Measurements from ENCODE around the gene ETDA.
"Not testable (repeated sequence)": the region's sequence is repeated elsewhere in the genome, so short reads cannot be mapped to it uniquely, and the experiment has no call there.

Gene ETDA

DNA sequence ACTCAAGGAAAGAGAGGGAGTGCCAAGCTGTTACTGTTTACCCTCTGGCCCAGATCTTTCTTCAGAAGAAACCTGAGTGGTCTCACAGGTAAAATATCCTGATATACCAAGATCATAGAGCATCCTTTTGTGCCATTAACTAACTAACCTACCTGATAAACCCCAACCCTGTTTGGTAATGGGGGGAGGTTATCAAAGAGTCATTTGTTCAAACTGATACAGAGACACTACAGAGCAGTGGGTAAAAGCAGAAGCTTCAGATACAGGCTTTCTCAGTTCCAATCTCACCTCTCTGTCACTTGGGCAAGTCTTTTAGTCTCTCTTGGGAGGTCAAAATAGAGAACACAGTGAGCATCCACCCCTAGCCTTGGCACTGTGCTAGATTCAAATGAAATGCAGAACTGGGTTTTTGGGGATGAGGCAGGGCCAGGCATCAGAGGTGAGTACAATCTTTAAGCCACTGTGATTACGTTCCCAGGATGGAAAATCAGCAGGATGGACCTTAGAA lies at the start of gene ETDA:
ETDA (plus strand) TSS at position 51 of the 508 bp plus-strand sequence. CDS start 1,216 bp downstream, outside the sequence.
- H3K27ac Mint-ChIP-seq, H3K36me3 Mint-ChIP-seq, H3K4me1 Mint-ChIP-seq, H3K9me3 Mint-ChIP-seq, H3K27me3 Mint-ChIP-seq, H3K4me3 Mint-ChIP-seq: not testable (repeated sequence)

DNA sequence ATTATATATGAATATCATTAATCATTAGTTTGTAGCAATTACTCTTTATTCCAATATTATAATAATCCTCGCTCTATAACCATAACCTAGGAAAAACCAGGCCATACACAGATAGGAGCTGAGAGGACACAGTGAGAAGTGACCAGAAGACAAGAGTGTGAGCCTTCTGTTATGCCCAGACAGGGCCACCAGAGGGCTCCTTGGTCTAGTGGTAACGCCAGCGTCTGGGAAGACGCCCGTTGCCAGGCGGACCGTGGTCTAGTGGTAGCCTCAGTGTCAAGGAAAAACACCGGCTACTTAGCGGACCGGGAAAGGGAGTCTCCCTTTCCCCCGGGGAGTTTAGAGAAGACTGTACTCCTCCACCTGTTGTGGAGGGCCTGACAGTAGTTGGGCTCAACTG lies 45.4 kb upstream of the ETDA start:
- H3K36me3 Mint-ChIP-seq = not testable (repeated sequence)

DNA sequence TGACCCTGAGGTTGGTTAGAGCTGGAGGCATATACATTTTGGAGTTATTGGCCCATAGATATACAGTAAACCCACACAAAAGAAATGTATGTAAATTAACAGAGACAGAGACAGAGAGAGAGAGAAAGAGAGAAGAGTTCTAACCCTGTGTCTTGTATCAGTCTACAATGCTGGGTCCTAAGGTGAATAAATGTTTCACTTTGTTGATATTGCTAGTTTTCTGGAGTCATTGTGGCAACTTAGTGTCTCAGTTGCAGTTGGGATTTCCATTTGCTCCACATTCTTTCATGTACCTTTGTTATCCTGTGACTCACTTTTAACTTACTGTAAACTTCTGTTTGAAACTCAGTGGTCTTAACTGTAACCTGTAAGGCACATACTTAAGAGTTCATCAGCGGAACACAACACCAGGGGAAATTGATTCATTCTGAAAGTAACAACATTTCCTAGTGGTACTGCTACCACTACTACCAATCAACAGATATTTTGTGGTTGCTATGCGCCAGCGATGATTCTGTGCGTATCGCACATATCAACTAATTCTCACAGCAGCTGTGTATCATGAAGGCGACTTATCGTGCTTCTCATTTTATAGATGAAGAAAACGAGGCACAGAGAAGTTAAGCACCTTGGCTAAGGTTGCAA lies 38.5 kb upstream of the ETDA start:
- H3K9me3 Mint-ChIP-seq = no peaks in the 10 kb centered on the region

More for the DNA sequence above, 45.4 kb upstream of the ETDA start:
- H3K27ac Mint-ChIP-seq, H3K4me3 Mint-ChIP-seq, H3K27me3 Mint-ChIP-seq, H3K4me1 Mint-ChIP-seq, H3K9me3 Mint-ChIP-seq: not testable (repeated sequence)

DNA sequence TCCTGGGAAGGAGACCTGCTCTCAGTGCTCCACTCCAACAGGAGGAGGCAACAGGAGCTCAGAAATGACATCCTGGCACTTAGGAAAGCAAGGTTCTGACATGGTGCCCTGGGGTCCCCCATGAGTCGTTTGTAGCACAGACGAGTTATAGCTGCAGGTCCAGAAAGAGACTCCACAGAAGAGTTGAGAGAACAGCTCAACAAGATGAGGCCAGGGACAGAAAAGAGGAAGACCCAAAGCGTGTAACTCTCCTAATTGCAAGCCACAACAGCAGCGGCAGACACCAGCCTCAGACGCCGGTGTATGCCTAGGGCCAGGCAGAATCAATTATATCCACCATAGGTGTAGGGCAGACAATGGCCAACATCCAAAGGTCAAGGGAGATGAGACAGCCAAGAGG lies 5.9 kb upstream of the ETDA start:
- H3K27ac Mint-ChIP-seq, H3K4me1 Mint-ChIP-seq, H3K27me3 Mint-ChIP-seq, H3K4me3 Mint-ChIP-seq, H3K36me3 Mint-ChIP-seq, H3K9me3 Mint-ChIP-seq: not testable (repeated sequence)

More for the DNA sequence above, 38.5 kb upstream of the ETDA start:
- Mint-ChIP-seq H3K27me3 (no peaks in the 10 kb centered on the region), H3K4me3 (no peak overlapping the region), H3K4me1 (peaks cover 13% of the 10 kb centered on the region), H3K27ac (peak overlapping the region; percentile 12), H3K36me3 (no peaks in the 10 kb centered on the region)

DNA sequence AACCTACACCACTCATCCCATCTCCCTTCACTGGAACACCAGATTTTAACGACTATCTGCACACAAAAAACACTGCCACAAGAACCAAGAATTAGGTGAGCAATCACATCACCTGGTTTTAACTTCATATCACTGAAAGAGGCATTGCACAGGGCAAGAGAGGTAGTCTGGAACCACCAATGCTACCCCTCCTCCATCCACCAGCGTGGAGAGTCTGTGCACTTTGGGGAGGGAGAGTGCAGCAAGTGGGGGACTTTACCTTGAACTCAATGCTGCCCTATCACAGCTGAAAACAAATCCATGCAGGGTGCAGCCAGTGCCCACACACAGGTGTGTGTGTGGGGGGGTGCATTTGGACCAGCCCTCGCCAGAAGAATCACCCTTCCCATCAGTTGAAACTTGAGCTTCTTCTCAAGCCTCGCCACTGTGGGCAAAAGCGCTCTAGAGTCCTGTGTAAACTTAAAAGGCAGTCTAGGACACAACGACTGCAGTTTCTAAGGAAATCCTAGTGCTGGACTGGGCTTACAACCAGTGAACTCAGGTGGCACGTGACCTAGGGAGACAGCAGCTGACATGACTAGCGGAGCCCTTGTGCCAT lies 4.3 kb downstream of the ETDA start:
- not testable (repeated sequence) for H3K9me3 Mint-ChIP-seq, H3K36me3 Mint-ChIP-seq, H3K27me3 Mint-ChIP-seq, H3K4me1 Mint-ChIP-seq, H3K4me3 Mint-ChIP-seq, H3K27ac Mint-ChIP-seq

DNA sequence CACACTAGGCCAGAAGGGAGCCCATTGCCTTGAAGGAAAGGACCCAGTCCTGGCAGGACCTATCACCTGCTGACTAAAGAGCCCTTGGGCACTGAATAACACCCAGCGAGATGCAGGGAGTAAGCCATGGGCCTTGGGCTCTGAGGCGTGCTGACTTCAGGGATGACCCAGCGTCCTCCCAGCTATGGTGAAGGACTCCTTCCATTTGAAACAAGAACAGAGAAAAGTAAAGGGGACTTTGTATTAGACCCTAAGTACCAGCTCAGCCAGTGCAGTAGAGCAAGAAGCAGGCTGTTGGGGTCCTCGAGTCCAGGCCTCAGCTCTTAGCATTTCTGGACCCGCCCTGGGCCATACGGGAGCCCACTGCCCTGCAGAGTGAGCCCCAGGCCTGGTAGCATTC lies 5.1 kb downstream of the ETDA start:
- no peak overlapping the region for H3K4me3 Mint-ChIP-seq
- no peaks in the 10 kb centered on the region for H3K4me1 Mint-ChIP-seq
- no peaks in the 10 kb centered on the region for H3K36me3 Mint-ChIP-seq
- H3K27ac Mint-ChIP-seq = no peak overlapping the region
- no peaks in the 10 kb centered on the region for H3K27me3 Mint-ChIP-seq
- no peaks in the 10 kb centered on the region for H3K9me3 Mint-ChIP-seq

DNA sequence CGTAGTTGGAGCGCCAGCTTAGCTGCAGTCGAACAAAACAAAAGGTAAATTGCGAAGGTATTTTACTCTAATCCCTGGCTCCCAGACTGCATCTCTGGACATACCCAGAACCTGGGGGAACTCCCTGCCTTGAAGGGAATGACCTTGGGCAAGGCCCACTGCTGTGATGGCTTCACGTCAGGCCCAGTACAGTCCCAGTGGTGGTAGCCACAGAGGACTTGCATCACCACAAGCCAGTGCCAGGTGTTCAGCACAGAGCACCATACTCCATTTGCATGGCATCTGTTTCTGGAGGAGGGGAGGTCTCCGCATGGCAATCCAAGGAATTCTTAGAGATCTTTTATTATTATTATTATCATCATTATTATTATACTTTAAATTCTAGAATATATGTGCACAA lies 5.6 kb downstream of the ETDA start:
- H3K27me3 Mint-ChIP-seq = no peaks in the 10 kb centered on the region
- no peaks in the 10 kb centered on the region for H3K4me1 Mint-ChIP-seq
- no peak overlapping the region for H3K4me3 Mint-ChIP-seq
- H3K9me3 Mint-ChIP-seq = no peaks in the 10 kb centered on the region
- no peak overlapping the region for H3K27ac Mint-ChIP-seq
- no peaks in the 10 kb centered on the region for H3K36me3 Mint-ChIP-seq

DNA sequence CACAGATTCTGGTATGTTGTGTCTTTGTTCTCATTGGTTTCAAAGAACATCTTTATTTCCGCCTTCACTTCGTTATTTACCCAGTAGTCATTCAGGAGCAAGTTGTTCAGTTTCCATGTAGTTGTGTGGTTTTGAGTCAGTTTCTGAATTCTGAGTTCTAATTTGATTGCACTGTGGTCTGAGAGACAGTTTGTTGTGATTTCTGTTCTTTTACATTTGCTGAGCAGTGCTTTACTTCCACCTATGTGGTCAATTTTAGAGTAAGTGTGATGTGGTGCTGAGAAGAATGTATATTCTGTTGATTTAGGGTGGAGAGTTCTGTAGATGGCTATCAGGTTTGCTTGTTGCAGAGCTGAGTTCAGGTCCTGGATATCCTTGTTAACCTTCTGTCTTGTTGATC lies 9.1 kb downstream of the ETDA start:
- not testable (repeated sequence) for H3K27me3 Mint-ChIP-seq, H3K4me1 Mint-ChIP-seq, H3K36me3 Mint-ChIP-seq, H3K27ac Mint-ChIP-seq, H3K4me3 Mint-ChIP-seq, H3K9me3 Mint-ChIP-seq

DNA sequence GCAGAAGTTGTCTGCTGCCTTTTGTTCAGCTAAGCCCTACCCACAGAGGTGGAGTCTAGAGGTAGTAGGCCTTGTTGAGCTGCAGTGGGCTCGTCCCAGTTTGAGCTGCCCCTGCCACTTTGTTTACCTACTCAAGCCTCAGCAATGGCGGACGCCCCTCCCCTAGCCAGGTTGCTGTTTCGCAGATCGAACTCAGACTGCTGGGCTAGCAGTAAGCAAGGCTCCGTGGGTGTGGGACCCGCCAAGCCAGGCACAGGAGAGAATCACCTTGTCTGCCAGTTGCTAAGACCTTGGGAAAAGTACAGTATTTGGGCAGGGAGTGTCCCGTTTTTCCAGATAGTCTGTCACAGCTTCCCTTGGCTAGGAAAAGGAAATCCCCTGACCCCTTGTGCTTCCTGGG lies 11.5 kb downstream of the ETDA start:
- H3K9me3 Mint-ChIP-seq, H3K4me3 Mint-ChIP-seq, H3K36me3 Mint-ChIP-seq, H3K27ac Mint-ChIP-seq, H3K27me3 Mint-ChIP-seq, H3K4me1 Mint-ChIP-seq: not testable (repeated sequence)

DNA sequence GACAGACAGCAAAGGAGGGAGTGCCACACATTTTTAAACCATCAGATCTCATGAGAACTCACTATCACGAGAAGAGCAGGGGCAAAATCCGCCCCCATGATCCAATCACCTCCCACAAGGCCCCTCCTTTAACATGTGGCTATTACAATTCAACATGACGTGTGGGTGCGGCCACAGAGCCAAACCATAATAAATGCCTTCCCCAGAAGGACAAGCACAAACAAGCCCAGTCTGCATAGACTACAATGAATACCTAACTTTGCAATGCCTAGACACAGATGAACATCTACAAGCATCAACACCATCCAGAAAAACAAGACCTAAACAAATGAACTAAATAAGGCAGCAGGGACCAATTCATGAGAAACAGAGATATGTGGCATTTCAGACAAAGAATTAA lies 12.3 kb downstream of the ETDA start:
- H3K4me1 Mint-ChIP-seq = no peaks in the 10 kb centered on the region
- H3K4me3 Mint-ChIP-seq = no peak overlapping the region
- H3K27me3 Mint-ChIP-seq = peaks cover 1% of the 10 kb centered on the region
- peaks cover 10% of the 10 kb centered on the region for H3K9me3 Mint-ChIP-seq
- no peak overlapping the region for H3K27ac Mint-ChIP-seq
- H3K36me3 Mint-ChIP-seq = no peaks in the 10 kb centered on the region

DNA sequence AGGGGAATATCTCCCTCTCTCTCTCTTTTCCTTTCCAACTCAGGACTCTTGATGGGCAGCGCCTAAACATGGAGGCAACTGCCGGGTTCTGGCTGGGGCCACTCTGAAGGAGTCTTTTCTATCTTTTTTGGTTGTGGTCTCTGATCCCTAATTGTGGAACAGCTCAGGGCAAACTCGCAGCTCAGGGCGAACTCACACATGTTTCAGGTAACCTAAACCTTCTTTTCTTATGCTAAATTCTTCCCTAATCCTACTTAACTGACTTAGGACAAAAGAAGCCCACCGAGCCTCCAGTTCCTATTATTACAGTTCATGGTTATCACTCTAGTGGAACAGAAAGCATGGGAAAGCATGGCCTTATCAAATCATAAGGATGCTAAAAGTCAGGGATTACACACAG lies 21.3 kb downstream of the ETDA start:
- Mint-ChIP-seq H3K4me1 (no peaks in the 10 kb centered on the region), H3K9me3 (peaks cover 5% of the 10 kb centered on the region), H3K4me3 (no peak overlapping the region), H3K27me3 (no peaks in the 10 kb centered on the region), H3K27ac (no peak overlapping the region), H3K36me3 (no peaks in the 10 kb centered on the region)

DNA sequence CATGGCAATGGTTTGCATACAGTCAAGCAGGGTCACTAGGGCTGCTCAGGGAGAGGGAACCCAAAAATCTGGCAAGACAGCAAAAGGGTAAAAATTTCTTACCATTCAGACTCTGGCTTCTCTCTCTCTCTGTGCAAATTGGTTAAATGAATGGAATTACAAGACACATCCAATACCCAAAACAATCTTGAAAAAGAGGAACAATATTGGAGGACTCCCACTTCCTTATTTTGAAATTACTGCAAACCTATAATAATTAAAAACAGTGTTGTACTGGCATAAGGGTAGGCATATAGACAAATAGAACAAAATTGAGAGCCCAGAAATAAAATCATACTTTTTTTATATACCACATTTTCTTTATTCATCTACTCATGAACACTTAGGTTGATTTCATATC lies 24.1 kb downstream of the ETDA start:
- no peaks in the 10 kb centered on the region for H3K9me3 Mint-ChIP-seq
- H3K27me3 Mint-ChIP-seq = no peaks in the 10 kb centered on the region
- H3K4me3 Mint-ChIP-seq = no peak overlapping the region
- H3K27ac Mint-ChIP-seq = no peak overlapping the region
- no peaks in the 10 kb centered on the region for H3K4me1 Mint-ChIP-seq
- H3K36me3 Mint-ChIP-seq = no peaks in the 10 kb centered on the region

DNA sequence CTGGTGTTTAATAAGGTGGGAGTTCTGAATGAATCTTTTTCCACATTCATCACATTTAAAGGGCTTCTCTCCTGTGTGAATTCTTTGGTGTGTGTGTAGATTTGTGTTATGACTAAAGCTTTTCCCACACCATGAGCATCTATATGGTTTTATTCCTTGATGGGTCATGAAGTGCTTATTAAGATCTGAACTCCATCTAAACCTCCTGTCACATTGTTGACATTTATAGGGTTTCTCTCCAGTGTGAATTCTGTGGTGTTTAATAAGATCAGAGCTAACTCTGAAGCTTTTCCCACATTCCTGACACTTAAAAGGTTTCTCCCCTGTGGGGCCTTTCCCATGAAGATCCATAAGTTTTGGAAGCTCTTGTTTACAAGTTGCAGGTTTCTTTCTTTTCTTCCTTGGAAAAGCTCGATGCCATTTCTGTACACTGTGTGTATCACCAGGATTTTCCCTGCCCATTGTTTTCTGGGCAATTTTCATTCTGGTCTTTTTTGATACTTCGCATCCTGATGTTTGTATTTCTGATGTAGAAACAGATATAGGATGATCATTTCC lies 35.5 kb downstream of the ETDA start:
- no peak overlapping the region for H3K4me3 Mint-ChIP-seq
- no peaks in the 10 kb centered on the region for H3K9me3 Mint-ChIP-seq
- no peaks in the 10 kb centered on the region for H3K4me1 Mint-ChIP-seq
- H3K27ac Mint-ChIP-seq = no peak overlapping the region
- peaks cover 28% of the 10 kb centered on the region for H3K36me3 Mint-ChIP-seq
- H3K27me3 Mint-ChIP-seq = no peaks in the 10 kb centered on the region

DNA sequence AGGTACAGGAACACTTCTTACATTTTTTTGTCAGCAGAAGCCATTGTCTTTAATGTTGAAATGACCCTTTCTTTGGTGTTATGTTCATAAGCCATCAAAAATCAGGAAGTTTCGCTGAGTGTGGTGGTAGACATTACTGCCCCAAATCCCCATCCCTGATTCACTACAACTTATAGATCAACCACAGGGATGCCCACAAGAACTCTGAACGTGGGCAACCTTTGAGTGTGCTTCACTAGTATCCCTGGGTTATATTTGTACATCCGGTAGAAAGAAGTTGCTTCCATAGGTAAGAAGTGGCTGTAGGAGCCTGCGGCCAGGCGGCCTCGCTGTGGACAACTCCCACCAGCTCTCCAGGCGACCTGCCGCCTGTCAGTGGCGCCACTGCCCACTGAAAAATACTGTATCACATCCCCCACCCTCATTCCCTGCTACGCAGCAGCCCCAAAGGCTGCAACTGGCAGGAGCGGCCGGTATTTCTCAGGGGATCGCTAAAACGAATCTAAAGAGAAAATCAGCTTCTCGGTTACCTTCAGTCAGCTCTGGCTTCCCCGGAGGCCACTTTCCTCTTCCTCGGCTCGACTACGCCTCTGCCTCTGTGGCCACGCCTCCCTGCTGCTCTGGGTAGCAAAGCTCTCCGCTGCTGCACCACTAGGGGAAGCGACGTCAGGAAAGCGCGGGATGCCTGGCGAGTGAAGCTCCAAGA lies 43.5 kb downstream of the ETDA start:
- Mint-ChIP-seq H3K36me3 (peaks cover 20% of the 10 kb centered on the region), H3K27me3 (no peaks in the 10 kb centered on the region), H3K27ac (peak overlapping the region; percentile 82), H3K9me3 (no peaks in the 10 kb centered on the region), H3K4me3 (peak overlapping the region; percentile 91), H3K4me1 (peaks cover 19% of the 10 kb centered on the region)

DNA sequence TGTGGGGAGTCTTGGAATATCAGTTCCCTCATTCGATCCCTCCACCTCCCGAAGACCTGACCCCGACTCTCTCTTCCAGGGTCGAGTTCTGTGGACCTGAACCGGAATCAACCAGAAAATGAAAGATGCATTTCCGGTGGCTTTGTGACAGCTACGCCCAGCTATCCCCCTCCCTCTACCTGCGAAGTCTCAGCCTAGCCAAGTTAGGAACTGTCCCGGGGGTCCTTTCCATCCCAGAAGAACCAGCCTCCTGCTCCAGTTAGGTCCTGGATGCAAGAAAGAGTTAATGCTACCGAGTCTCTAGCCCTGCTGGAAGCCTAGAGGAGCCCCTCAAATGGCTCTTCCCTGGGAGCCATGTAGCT lies 44.1 kb downstream of the ETDA start:
- Mint-ChIP-seq H3K27ac (peak overlapping the region; percentile 82), H3K27me3 (no peaks in the 10 kb centered on the region), H3K4me3 (peak overlapping the region; percentile 91), H3K4me1 (peaks cover 19% of the 10 kb centered on the region), H3K9me3 (no peaks in the 10 kb centered on the region), H3K36me3 (peaks cover 15% of the 10 kb centered on the region)

DNA sequence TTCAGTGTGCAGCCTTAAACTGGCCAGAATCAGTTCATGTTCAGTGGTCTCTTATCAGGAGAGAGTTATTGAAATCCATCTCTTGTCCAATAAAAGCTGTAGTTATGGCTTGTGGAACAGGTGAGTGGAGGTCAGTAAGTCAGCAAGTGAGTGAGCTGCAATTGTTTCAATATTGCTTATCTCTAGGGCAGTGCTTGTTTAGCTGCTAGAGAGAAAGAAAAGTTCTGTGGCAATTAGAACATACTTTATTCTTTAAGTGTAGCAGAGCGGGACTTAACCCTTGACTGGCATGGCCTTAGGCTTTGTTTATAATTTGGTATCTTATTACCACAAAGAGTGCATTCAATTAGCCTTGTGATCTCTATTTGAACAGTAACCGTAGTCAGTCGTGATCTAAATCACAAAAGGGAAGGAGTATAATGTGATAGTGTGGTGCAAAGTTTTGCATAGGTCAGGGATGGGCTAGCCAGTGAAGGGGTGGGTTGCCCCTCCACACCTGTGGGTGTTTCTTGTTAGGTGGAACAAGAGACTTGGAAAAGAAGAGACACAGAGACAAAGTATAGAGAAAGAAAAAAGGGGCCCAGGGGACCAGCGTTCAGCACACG lies 50.5 kb downstream of the ETDA start:
- no peaks in the 10 kb centered on the region for H3K4me1 Mint-ChIP-seq

More for the DNA sequence above, 50.5 kb downstream of the ETDA start:
- Mint-ChIP-seq H3K4me3 (no peak overlapping the region), H3K27me3 (no peaks in the 10 kb centered on the region), H3K27ac (no peak overlapping the region), H3K9me3 (no peaks in the 10 kb centered on the region), H3K36me3 (peaks cover 2% of the 10 kb centered on the region)
